Stomach (tissue), 9 donors: ENCODE measurements around the gene ERBIN. TPM values are rescaled to one million over a fixed set of nuclear protein-coding genes. Genes with fewer than 3 reads are reported as not detected.

Experiments
- DNase-seq, 2 donors: peaks; one replicate each; pipeline versions ENCODE4 v3.0.0 to v3.0.0-alpha.2; 2013 to 2019
- H3K27ac ChIP-seq, 5 donors: fragments of 200-600 bp in 4 of 5; sonication (generic) in 4 of 5; one replicate each; pipeline ENCODE4 v1.5.1; 2013 to 2019; ENCODE audit warnings: mild to moderate bottlenecking in 1 of 5, moderate library complexity in 1 of 5
- H3K27me3 ChIP-seq, 3 donors: fragments of 200-600 bp; sonication (generic); one replicate each; pipeline ENCODE4 v1.5.1; 2017 to 2019; ENCODE audit warnings: mixed run types in 1 of 3
- H3K36me3 ChIP-seq, 4 donors: fragments of 200-600 bp; sonication (generic); 1 replicate in 3 of 4; 2 replicates in 1 of 4; pipeline ENCODE4 v1.5.1; 2016 to 2019
- H3K4me1 ChIP-seq, 4 donors: fragments of 200-600 bp; sonication (generic); one replicate each; pipeline ENCODE4 v1.5.1; 2016 to 2019
- H3K4me3 ChIP-seq, 4 donors: fragments of 200-600 bp; sonication (generic) in 3 of 4; one replicate each; pipeline ENCODE4 v1.5.1; 2016 to 2019; ENCODE audit warnings: mild to moderate bottlenecking in 1 of 4
- H3K9me3 ChIP-seq, 4 donors: fragments of 200-600 bp; sonication (generic); one replicate each; pipeline ENCODE4 v1.5.1; 2016 to 2019
- EP300 ChIP-seq: sonication (generic); formaldehyde crosslinking; IDR thresholded peaks from one replicate; pipeline ENCODE4 v1.6.1; 2017; ENCODE audit warnings: antibody characterized with exemption
- POLR2A ChIP-seq, 4 donors: fragments of 450-650 bp; IDR thresholded peaks; one replicate each; pipeline ENCODE4 v1.6.1; 2016; ENCODE audit warnings: antibody characterized with exemption in 4 of 4, control low read depth in 2 of 4, mild to moderate bottlenecking in 1 of 4, moderate library complexity in 1 of 4
- POLR2AphosphoS5 ChIP-seq, 3 donors: sonication (generic); formaldehyde crosslinking; IDR thresholded peaks; one replicate each; pipeline ENCODE4 v1.6.1; 2016; ENCODE audit warnings: antibody characterized with exemption in 3 of 3
- WGBS, 5 donors: extraction: QIAGEN DNeasy Blood & Tissue Kit in 3 of 5; methylation state at CpG; one replicate each; pipeline versions ENCODE4 v1.1.5 to v1.1.7; 2013 to 2018; 5-methylcytosine and 5-hydroxymethylcytosine counted together
- intact Hi-C: fragments of 100-400 bp; cut with DNase I; formaldehyde crosslinking; loops from one replicate; pipeline ENCODE4 v1.15.1; 2023; ENCODE audit warnings: low total_unique reads
- polyA plus RNA-seq, 3 donors: library from polyadenylated mRNA; stranded (reverse); fragments of 200-250 nt; gene quantifications; one replicate each; pipeline ENCODE4 v1.2.3, GENCODE V29; 2013
- total RNA-seq, 5 donors: library from RNA; depleted of rRNA; stranded (reverse); fragments of >200 nt; gene quantifications; one replicate each; pipeline versions ENCODE4 v1.1.0 to v1.2.3, GENCODE V29; 2014 to 2016
- TF ChIP-seq, protein P1 (sequence below), 7 experiments: fragments of 450-650 bp in 4 of 7; fragments of 200-600 bp in 3 of 7; sonication (generic) in 3 of 7; IDR thresholded peaks; one replicate each; pipeline ENCODE4 v1.5.1; 2016 to 2019; ENCODE audit warnings: antibody characterized with exemption in 7 of 7, control low read depth in 2 of 7, mild to moderate bottlenecking in 1 of 7
- donor health status: healthy with polysubstance abuse.
- donor health status: Bipolar disorder and iron deficiency.
- donor health status: healthy.

Gene ERBIN
- total and polyA plus RNA-seq, 8 donors: 10.3 to 207 (median 37.2) TPM

DNA sequence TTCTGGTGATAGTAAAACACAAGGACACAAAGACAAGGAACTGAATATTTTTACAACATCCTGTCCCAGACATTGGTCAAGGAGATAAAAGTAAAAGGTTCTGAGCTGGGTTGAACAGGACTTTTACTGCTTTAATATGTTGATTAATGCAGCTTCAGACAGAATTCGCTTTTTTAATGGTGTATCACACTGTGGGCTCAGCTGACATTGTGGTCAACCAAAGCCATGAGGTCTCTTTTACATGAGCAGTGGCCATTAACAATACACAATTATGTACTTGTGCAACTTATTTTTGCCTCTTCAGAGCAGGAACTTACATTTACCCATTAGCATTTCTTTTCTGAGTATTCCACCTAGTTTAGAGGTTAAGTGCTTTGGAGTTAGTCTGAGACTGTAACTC is 22.8 kb upstream of the ERBIN start:
- Histone ChIP-seq H3K4me1 (no peaks in the 10 kb centered on the region), H3K27me3 (no peaks in the 10 kb centered on the region), H3K27ac (no peak overlapping the region), H3K9me3 (no peaks in the 10 kb centered on the region), H3K36me3 (no peaks in the 10 kb centered on the region), H3K4me3 (no peak overlapping the region)
- WGBS, 5 donors: 84 to 96% (median 94%) methylated on average over 1 of the region's 1 CpG
- no peak for DNase-seq
- TF ChIP-seq, protein P1, sequence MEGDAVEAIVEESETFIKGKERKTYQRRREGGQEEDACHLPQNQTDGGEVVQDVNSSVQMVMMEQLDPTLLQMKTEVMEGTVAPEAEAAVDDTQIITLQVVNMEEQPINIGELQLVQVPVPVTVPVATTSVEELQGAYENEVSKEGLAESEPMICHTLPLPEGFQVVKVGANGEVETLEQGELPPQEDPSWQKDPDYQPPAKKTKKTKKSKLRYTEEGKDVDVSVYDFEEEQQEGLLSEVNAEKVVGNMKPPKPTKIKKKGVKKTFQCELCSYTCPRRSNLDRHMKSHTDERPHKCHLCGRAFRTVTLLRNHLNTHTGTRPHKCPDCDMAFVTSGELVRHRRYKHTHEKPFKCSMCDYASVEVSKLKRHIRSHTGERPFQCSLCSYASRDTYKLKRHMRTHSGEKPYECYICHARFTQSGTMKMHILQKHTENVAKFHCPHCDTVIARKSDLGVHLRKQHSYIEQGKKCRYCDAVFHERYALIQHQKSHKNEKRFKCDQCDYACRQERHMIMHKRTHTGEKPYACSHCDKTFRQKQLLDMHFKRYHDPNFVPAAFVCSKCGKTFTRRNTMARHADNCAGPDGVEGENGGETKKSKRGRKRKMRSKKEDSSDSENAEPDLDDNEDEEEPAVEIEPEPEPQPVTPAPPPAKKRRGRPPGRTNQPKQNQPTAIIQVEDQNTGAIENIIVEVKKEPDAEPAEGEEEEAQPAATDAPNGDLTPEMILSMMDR (IDR thresholded peaks at IDR 0.05): no peak
- TF ChIP-seq EP300: no peak
- TF ChIP-seq POLR2A (IDR thresholded peaks at IDR 0.05): no peak
- TF ChIP-seq POLR2AphosphoS5 (IDR thresholded peaks at IDR 0.05): no peak
- intact Hi-C loops: no loop called here

DNA sequence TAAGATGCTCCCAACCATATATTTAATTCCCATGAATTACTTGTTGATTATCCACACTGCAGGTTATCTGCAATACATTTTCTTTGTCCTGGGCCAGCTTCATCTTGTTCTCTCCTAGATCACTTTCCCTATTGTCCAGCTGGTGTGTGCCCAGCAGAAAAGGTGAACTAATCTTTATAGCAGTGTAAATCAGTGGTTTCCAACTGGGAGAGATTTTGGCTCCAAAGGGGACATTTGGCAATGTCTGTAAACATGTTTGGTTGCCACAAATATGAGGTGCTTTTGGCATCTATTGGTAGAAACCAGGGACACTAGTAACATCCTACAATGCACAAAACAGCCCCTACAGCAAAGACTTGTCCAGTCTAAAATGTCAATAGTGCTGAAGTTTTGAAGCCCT is 20.1 kb upstream of the ERBIN start:
- TF ChIP-seq POLR2A (IDR thresholded peaks at IDR 0.05) (no peak), EP300 (no peak), POLR2AphosphoS5 (IDR thresholded peaks at IDR 0.05) (no peak)
- TF ChIP-seq, protein P1 (IDR thresholded peaks at IDR 0.05): no peak
- no peak for DNase-seq

DNA sequence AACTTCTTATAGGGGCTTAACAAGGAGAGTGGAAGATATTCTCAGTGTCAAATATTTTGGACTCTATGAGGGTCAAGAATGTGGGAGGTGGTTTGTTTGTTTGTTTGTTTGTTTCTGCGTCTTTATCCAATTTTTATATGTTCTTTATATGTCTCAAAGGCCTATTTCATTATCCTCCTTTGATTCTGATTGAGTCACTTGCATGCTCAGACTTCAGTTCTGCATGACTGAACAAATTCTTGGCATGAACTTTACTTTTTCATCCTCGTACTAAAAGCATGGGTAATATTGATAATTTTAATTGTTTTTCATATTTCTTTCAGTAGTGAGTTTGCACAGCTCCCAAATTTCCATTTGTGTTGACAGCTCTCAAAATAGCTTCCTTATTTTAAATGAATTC is 19.2 kb upstream of the ERBIN start:
- no peaks in the 10 kb centered on the region for H3K4me1 ChIP-seq
- no peaks in the 10 kb centered on the region for H3K9me3 ChIP-seq
- DNase-seq: no peak
- no peaks in the 10 kb centered on the region for H3K36me3 ChIP-seq
- no peak overlapping the region for H3K27ac ChIP-seq
- H3K4me3 ChIP-seq: no peak overlapping the region
- 68 to 82% (median 76%) methylated on average over 2 of the region's 2 CpGs for WGBS, 5 donors
- TF ChIP-seq, protein P1 (IDR thresholded peaks at IDR 0.05): no peak
- no peak for TF ChIP-seq POLR2AphosphoS5 (IDR thresholded peaks at IDR 0.05)
- H3K27me3 ChIP-seq: no peaks in the 10 kb centered on the region
- intact Hi-C loops: no loop called here

More for the DNA sequence above, 20.1 kb upstream of the ERBIN start:
- Histone ChIP-seq H3K36me3 (no peaks in the 10 kb centered on the region), H3K4me1 (no peaks in the 10 kb centered on the region), H3K27me3 (no peaks in the 10 kb centered on the region), H3K9me3 (no peaks in the 10 kb centered on the region), H3K27ac (no peak overlapping the region), H3K4me3 (no peak overlapping the region)
- intact Hi-C loops: no loop called here

DNA sequence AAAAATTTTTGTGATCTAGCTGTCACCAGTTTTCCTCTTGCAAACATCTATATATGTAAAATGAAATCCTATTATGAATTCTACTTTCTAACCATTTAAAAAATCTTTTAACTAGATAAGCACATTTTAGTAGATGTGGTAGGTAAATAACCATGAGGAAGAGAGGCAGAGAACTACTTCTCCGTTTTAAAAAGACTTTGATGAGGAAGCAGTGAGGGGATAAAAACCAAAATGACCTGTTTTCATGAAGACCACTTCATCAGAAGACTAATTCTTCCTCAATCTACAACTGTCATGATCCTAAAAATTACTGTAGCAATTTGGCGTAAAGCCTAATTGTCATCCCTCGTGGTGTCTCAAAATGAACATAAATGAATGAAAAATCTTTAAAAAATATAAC is 15.7 kb upstream of the ERBIN start:
- H3K4me1 ChIP-seq: peaks cover 0 to 9% (median 3%) of the 10 kb centered on the region in 4 donors
- H3K4me3 ChIP-seq: no peak overlapping the region
- intact Hi-C loops: no loop called here
- DNase-seq: no peak
- TF ChIP-seq POLR2A (IDR thresholded peaks at IDR 0.05): no peak
- TF ChIP-seq POLR2AphosphoS5 (IDR thresholded peaks at IDR 0.05): no peak
- H3K36me3 ChIP-seq: no peaks in the 10 kb centered on the region
- H3K27ac ChIP-seq: no peak overlapping the region
- WGBS, 5 donors: 57 to 64% (median 59%) methylated on average over 3 of the region's 3 CpGs
- H3K27me3 ChIP-seq: no peaks in the 10 kb centered on the region
- no peaks in the 10 kb centered on the region for H3K9me3 ChIP-seq

DNA sequence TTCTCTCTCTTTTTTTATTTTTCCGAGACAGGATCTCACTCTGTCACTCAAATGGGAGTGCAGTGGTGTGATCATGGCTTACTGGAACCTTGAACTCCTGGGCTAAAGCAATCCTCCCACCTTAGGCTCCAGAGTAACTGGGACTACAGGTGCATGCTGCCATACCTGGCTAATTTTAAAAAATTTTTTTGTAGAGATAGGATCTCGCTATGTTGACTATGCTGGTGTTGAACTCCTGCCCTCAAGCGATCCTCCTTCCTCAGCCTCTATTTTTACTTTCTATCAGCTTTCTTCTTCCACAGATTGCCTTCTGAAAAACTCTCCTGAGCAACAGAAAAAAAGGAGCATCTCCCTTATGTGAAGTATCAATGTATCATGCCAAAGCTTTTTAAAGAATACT is 14.1 kb upstream of the ERBIN start:
- H3K4me1 ChIP-seq: peaks cover 0 to 9% (median 3%) of the 10 kb centered on the region in 4 donors
- no peak overlapping the region for H3K4me3 ChIP-seq
- no peak for DNase-seq
- WGBS, 5 donors: 92 to 98% (median 97%) methylated on average over 3 of the region's 3 CpGs
- TF ChIP-seq EP300: no peak
- TF ChIP-seq, protein P1 (IDR thresholded peaks at IDR 0.05): no peak
- no peak for TF ChIP-seq POLR2A (IDR thresholded peaks at IDR 0.05)
- no peak for TF ChIP-seq POLR2AphosphoS5 (IDR thresholded peaks at IDR 0.05)
- no peak overlapping the region for H3K27ac ChIP-seq
- no peaks in the 10 kb centered on the region for H3K27me3 ChIP-seq
- no peaks in the 10 kb centered on the region for H3K36me3 ChIP-seq
- H3K9me3 ChIP-seq: no peaks in the 10 kb centered on the region
- intact Hi-C loops: no loop called here
